Naive thymus-derived CD8-positive, alpha-beta T cell (primary cell): ENCODE measurements around the gene CACNA2D4. TPM values are rescaled to one million over a fixed set of nuclear protein-coding genes. Genes with fewer than 3 reads are reported as not detected.
"Not testable (repeated sequence)": the region's sequence is repeated elsewhere in the genome, so short reads cannot be mapped to it uniquely, and the experiment has no call there.

Source experiments
- ATAC-seq, 2 donors: fragments of 150-1000 bp; cut with Tn5 transposase in 1 of 2; sonication (Bioruptor Pico), chemical (Tn5 transposase) in 1 of 2; 1 replicate in 1 of 2; 2 replicates in 1 of 2; pipeline ENCODE4 v1.10.0; 2021; ENCODE audit warnings: mild to moderate bottlenecking in 2 of 2, moderate library complexity in 2 of 2
- POLR2A ChIA-PET: fragments of 350-600 bp; sonication (Branson Sonifier 250); formaldehyde crosslinking; loops from one replicate; lab custom pipeline; 2021; ENCODE audit warnings: antibody characterized with exemption; lab: Charles Lee
- DNase-seq, 10 donors: peaks; one replicate each; pipeline versions ENCODE4 v3.0.0 to v3.0.0-alpha.2; 2020 to 2022
- H3K27ac Mint-ChIP-seq, 10 donors: one replicate each; pipeline ENCODE4 v1.8.0; 2020 to 2022; ENCODE audit warnings: mild to moderate bottlenecking in 10 of 10, mixed read lengths in 10 of 10, moderate library complexity in 4 of 10, inconsistent platforms in 1 of 10
- H3K27me3 Mint-ChIP-seq, 5 donors: one replicate each; pipeline ENCODE4 v1.8.0; 2021 to 2022; ENCODE audit warnings: mixed read lengths in 5 of 5
- H3K36me3 Mint-ChIP-seq, 3 donors: one replicate each; pipeline ENCODE4 v1.8.0; 2020 to 2022; ENCODE audit warnings: mixed read lengths in 3 of 3, mild to moderate bottlenecking in 2 of 3, inconsistent platforms in 1 of 3
- H3K4me1 Mint-ChIP-seq, 4 donors: one replicate each; pipeline ENCODE4 v1.8.0; 2021 to 2022; ENCODE audit warnings: mixed read lengths in 4 of 4
- H3K4me3 Mint-ChIP-seq, 10 donors: one replicate each; pipeline ENCODE4 v1.8.0; 2020 to 2022; ENCODE audit warnings: mild to moderate bottlenecking in 10 of 10, mixed read lengths in 10 of 10, moderate library complexity in 6 of 10, inconsistent platforms in 1 of 10
- H3K9me3 Mint-ChIP-seq, 9 donors: one replicate each; pipeline ENCODE4 v1.8.0; 2020 to 2022; ENCODE audit warnings: mixed read lengths in 9 of 9, mild to moderate bottlenecking in 3 of 9, inconsistent platforms in 1 of 9, moderate library complexity in 1 of 9
- polyA plus RNA-seq, 3 donors: library from polyadenylated mRNA; unstranded; fragments of 300-500 nt; fragmentation: Illumina TruSeq; gene quantifications; one replicate each; pipeline ENCODE4 v1.2.3, GENCODE V29; 2021
- total RNA-seq, 8 experiments: library from RNA in 2 of 8; stranded (reverse) in 2 of 8; gene quantifications; one replicate each; pipeline ENCODE4 v1.2.3 and lab custom pipeline; 2021 to 2026

Gene CACNA2D4
- total and polyA plus RNA-seq, 5 experiments from 2014 or later = 2.1 to 11.5 (median 5.0) TPM

DNA sequence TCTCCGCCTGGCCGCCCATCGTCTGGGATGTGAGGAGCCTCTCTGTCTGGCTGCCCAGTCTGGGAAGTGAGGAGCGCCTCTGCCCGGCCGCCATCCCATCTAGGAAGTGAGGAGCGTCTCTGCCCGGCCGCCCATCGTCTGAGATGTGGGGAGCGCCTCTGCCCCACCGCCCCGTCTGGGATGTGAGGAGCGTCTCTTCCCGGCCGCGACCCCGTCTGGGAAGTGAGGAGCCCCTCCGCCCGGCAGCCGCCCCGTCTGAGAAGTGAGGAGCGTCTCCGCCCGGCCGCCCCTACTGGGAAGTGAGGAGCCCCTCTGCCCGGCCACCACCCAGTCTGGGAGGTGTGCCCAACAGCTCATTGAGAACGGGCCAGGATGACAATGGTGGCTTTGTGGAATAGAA lies 100.5 kb downstream of the CACNA2D4 start:
- H3K4me1 Mint-ChIP-seq = peaks cover 2 to 15% (median 3%) of the 10 kb centered on the region in 4 donors
- H3K36me3 Mint-ChIP-seq, ATAC-seq: not testable (repeated sequence)

DNA sequence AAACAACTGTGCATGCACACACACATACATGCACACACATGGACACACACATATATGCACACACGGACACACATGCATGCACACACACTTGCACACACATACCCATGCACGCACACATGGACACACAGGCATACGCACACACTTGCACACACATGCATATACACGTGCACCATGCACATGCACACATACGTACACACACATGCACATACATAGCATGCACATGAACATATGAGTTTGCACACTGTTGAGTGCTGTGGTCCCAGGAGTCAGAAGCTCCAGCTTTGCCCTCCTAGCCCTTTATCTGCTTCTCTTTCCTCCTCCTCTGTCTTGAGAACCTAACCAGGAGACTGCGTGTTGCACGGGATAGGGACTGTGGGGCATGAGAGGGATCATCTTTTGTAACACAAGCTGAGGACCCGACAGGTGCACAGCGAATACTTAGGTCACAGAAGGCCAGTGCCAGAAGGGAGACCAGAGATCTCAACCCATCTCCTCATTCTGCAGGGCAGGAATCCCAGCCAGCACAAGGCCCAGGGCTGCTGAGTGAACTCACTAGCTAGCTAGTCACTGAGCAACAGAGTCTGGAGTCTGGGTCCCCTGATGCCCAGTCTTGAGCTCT lies 101.6 kb downstream of the CACNA2D4 start:
- POLR2A ChIA-PET = no interaction called here
- Mint-ChIP-seq H3K36me3 (no peaks in the 10 kb centered on the region), H3K4me3 (no peak overlapping the region), H3K9me3 (no peaks in the 10 kb centered on the region), H3K4me1 (peaks cover 2 to 15% (median 4%) of the 10 kb centered on the region in 4 donors), H3K27ac (no peak overlapping the region), H3K27me3 (peaks cover 2 to 31% (median 23%) of the 10 kb centered on the region in 5 donors)
- DNase-seq = no peak
- ATAC-seq = no peak

More for the DNA sequence above, 100.5 kb downstream of the CACNA2D4 start:
- H3K27ac Mint-ChIP-seq, H3K4me3 Mint-ChIP-seq, POLR2A ChIA-PET, DNase-seq, H3K9me3 Mint-ChIP-seq: not testable (repeated sequence)
- H3K27me3 Mint-ChIP-seq = peaks cover 2 to 42% (median 30%) of the 10 kb centered on the region in 5 donors

GRCh38 chr12:1815814-1816729 lies 102.4 kb downstream of the CACNA2D4 start:
- DNase-seq (no peak), ATAC-seq (no peak)
- POLR2A ChIA-PET = no interaction called here
- H3K27ac Mint-ChIP-seq = peak overlapping the region in 2 of 10 donors; percentile 58 to 71
- no peaks in the 10 kb centered on the region for H3K36me3 Mint-ChIP-seq
- H3K27me3 Mint-ChIP-seq = peaks cover 2 to 25% (median 20%) of the 10 kb centered on the region in 5 donors
- H3K4me1 Mint-ChIP-seq = peaks cover 2 to 14% (median 6%) of the 10 kb centered on the region in 4 donors
- no peak overlapping the region for H3K4me3 Mint-ChIP-seq
- H3K9me3 Mint-ChIP-seq = no peaks in the 10 kb centered on the region

DNA sequence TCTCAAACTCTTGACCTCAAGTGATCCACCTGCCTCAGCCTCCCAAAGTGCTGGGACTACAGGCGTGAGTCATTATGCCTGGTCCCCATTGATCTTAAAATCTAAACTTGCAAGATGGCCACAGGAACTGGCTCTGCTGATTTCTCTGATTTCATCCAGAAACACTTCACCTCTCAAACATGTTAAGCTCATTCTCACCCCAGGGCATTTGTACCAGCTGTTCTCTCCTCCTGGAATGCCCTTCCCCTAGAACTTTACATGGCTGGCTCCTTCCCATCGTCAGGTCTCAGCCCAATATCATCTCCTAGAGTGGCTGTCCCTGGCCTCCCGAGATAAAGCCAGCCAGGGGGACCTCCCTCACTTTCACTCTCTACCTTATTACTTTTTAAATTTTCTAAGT lies 103.3 kb downstream of the CACNA2D4 start:
- no peak for ATAC-seq
- DNase-seq = no peak
- peak overlapping the region in 2 of 10 donors; percentile 3 to 58 for H3K27ac Mint-ChIP-seq
- no peak overlapping the region for H3K4me3 Mint-ChIP-seq
- H3K9me3 Mint-ChIP-seq = no peaks in the 10 kb centered on the region
- peaks cover 0 to 15% (median 2%) of the 10 kb centered on the region in 4 donors for H3K4me1 Mint-ChIP-seq
- POLR2A ChIA-PET = no interaction called here
- H3K36me3 Mint-ChIP-seq = no peaks in the 10 kb centered on the region
- peaks cover 0 to 16% (median 11%) of the 10 kb centered on the region in 5 donors for H3K27me3 Mint-ChIP-seq

- H3K4me3 Mint-ChIP-seq = no peak overlapping the region
- H3K27ac Mint-ChIP-seq = no peak overlapping the region
- ATAC-seq = no peak
- peaks cover 0 to 21% (median 0%) of the 10 kb centered on the region in 4 donors for H3K4me1 Mint-ChIP-seq
- no peaks in the 10 kb centered on the region for H3K36me3 Mint-ChIP-seq
- no peaks in the 10 kb centered on the region for H3K9me3 Mint-ChIP-seq
- H3K27me3 Mint-ChIP-seq = peaks cover 0 to 8% (median 4%) of the 10 kb centered on the region in 5 donors
- POLR2A ChIA-PET = interaction anchor here (0.7 kb wide), 1 partner anchor 155 kb away, joined by 4 read pairs; no protein-coding TSS in a partner anchor
- DNase-seq = no peak
Observed at GRCh38 chr12:1814266-1814665, 104.2 kb downstream of the CACNA2D4 start.

- Mint-ChIP-seq H3K4me1 (peaks cover 0 to 24% (median 0%) of the 10 kb centered on the region in 4 donors), H3K4me3 (peak overlapping the region in 1 of 10 donors; percentile 30), H3K9me3 (no peaks in the 10 kb centered on the region), H3K27ac (peak overlapping the region in 2 of 10 donors; percentile 36 to 55), H3K27me3 (peaks cover 0 to 3% (median 0%) of the 10 kb centered on the region in 5 donors), H3K36me3 (no peaks in the 10 kb centered on the region)
- POLR2A ChIA-PET = no interaction called here
- ATAC-seq = no peak
- no peak for DNase-seq
Observed at GRCh38 chr12:1812650-1813302, 105.7 kb downstream of the CACNA2D4 start.

- ATAC-seq (no peak), DNase-seq (no peak)
- Mint-ChIP-seq H3K36me3 (no peaks in the 10 kb centered on the region), H3K9me3 (no peaks in the 10 kb centered on the region), H3K4me3 (peak overlapping the region in 6 of 10 donors; percentile 6 to 68 (median 61)), H3K27me3 (peaks cover 0 to 3% (median 0%) of the 10 kb centered on the region in 5 donors), H3K4me1 (peaks cover 0 to 24% (median 0%) of the 10 kb centered on the region in 4 donors), H3K27ac (peak overlapping the region in 5 of 10 donors; percentile 41 to 84 (median 61))
- POLR2A ChIA-PET = interaction anchor here (1.3 kb wide), 1 partner anchor 15 kb away, joined by 5 read pairs; no protein-coding TSS in a partner anchor
Observed at GRCh38 chr12:1811948-1812291, 106.5 kb downstream of the CACNA2D4 start.

DNA sequence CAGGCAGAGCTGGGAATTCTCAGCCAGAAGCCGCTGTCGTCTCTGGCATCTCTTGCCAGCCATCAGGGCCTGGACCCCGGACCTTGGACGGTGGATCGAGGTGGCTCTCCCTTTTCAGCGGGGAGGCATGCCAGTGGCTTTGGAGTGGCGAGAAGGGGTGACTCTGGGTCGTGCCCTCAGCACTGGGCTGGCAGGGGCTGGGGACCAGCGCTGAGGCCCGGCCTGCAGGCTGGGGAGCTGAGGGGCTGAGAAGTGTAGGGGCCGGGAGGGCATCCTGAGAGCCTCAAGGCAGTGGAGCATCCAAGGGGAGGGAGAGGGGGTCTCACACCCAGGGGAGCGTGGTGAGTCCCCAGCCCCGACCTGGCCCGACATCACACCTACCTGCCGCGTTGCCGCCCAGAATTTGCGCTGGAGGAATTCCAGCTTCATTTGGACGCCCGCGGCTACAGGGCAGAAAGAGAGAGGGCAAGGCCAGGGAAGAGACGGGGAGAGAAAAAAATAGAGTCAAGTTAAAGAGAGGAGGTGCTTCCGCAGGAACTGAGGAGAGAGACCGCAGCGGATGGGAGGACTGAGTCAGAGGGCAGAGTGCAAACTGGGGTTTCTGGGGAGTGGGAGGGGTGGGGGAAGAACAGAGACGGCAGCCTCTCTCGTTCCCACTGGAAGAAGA lies 107.0 kb downstream of the CACNA2D4 start:
- no peaks in the 10 kb centered on the region for H3K36me3 Mint-ChIP-seq
- H3K9me3 Mint-ChIP-seq = no peaks in the 10 kb centered on the region
- H3K4me3 Mint-ChIP-seq = peak overlapping the region; percentile 6 to 68 (median 60)
- ATAC-seq (peak; percentile 42 to 46), DNase-seq (no peak)
- POLR2A ChIA-PET = interaction anchor here (0.5 to 1.3 kb wide), 2 partner anchors 15 to 104 kb away, joined by 3 to 5 read pairs; no protein-coding TSS in a partner anchor
- peaks cover 0 to 24% (median 0%) of the 10 kb centered on the region in 4 donors for H3K4me1 Mint-ChIP-seq
- peaks cover 0 to 3% (median 0%) of the 10 kb centered on the region in 5 donors for H3K27me3 Mint-ChIP-seq
- H3K27ac Mint-ChIP-seq = peak overlapping the region in 6 of 10 donors; percentile 30 to 84 (median 49)

- POLR2A ChIA-PET = interaction anchor here (0.5 to 1.3 kb wide), 2 partner anchors 14 to 104 kb away, joined by 3 to 5 read pairs; no protein-coding TSS in a partner anchor
- ATAC-seq (no peak), DNase-seq (no peak)
- Mint-ChIP-seq H3K27me3 (peaks cover 0 to 3% (median 0%) of the 10 kb centered on the region in 5 donors), H3K27ac (peak overlapping the region in 7 of 10 donors; percentile 16 to 76 (median 46)), H3K9me3 (no peaks in the 10 kb centered on the region), H3K36me3 (no peaks in the 10 kb centered on the region), H3K4me3 (peak overlapping the region in 6 of 10 donors; percentile 36 to 61 (median 49)), H3K4me1 (peaks cover 0 to 24% (median 0%) of the 10 kb centered on the region in 4 donors)
Observed at GRCh38 chr12:1810931-1811280, 107.5 kb downstream of the CACNA2D4 start.

DNA sequence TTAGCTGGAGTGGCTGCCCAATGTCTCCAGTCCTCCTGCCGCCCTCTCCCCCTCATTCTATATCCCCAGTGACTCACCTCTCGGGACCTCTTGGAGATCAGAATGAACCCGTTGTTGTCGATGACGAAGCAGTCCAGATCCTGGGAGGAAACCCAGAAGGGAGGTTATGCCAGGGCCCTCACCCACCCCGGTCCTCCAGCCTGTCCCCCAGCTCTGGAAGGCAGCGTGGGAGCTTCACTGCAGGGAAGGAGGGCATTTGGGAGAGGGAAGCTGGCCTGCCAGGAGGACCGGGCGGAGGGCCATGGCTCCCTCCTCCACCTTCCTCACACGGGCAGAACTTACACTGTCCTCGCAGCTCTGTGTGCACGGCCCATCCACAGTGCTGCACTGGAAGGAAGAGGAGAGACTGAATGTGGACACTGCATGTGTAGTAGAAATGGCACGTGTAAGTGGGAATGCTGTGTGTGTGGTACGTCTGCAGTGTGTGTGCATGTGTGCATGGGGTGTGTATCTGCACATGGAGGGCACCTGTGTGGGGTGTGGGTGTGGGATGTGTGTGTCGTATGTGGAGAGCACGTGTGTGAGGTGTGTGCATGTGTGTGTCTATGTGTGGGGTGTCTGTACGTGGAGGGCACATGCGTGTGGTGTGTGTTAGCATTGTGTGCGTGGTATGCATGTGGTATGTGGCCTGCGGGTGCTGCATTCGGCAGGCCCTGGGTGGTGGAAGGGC lies 108.1 kb downstream of the CACNA2D4 start:
- Mint-ChIP-seq H3K36me3 (no peaks in the 10 kb centered on the region), H3K27ac (peak overlapping the region in 8 of 10 donors; percentile 13 to 72 (median 42)), H3K27me3 (peaks cover 0 to 3% (median 0%) of the 10 kb centered on the region in 5 donors), H3K4me1 (peaks cover 0 to 24% (median under 1%) of the 10 kb centered on the region in 4 donors), H3K9me3 (no peaks in the 10 kb centered on the region), H3K4me3 (peak overlapping the region in 6 of 10 donors; percentile 48 to 64 (median 60))
- POLR2A ChIA-PET = interaction anchor here (0.5 kb wide), 1 partner anchor 103 kb away, joined by 3 read pairs; no protein-coding TSS in a partner anchor
- ATAC-seq = no peak
- no peak for DNase-seq

DNA sequence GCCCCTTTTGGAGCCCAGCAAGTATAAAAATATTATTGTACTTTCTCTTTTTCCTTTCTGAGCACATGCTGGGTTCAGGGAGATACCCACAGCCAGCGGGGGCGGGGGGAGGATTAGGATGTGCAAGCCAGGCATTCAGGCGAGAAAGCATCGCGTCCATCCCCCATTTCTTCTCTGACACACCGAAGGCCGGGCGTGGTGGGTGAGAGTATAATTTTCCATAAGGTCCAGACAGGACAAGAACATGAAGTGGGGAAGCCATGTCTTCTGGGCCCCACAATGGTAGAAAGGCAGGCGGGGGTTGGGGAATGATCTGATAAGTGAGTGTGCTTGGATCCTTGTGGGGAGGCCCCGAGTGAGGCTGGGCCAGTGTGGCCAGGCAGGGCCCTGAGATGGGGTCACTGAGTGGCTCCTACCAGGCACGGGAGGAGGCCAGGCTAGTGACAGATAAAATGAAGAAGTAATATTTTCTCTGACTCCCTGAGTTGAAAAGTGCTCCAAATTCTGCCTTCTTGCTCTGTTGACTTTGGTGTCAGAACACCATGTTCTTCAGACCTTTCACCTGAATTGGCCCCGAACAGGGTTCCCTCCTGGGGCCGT lies 108.8 kb downstream of the CACNA2D4 start:
- H3K27me3 Mint-ChIP-seq = peaks cover 0 to 2% (median 0%) of the 10 kb centered on the region in 5 donors
- H3K9me3 Mint-ChIP-seq = no peaks in the 10 kb centered on the region
- peak overlapping the region in 1 of 10 donors; percentile 28 for H3K4me3 Mint-ChIP-seq
- ATAC-seq (no peak), DNase-seq (no peak)
- POLR2A ChIA-PET = no interaction called here
- no peaks in the 10 kb centered on the region for H3K36me3 Mint-ChIP-seq
- H3K27ac Mint-ChIP-seq = peak overlapping the region in 3 of 10 donors; percentile 25 to 60 (median 29)
- H3K4me1 Mint-ChIP-seq = peaks cover under 1 to 25% (median 2%) of the 10 kb centered on the region in 4 donors
